ENCODE data around the gene SPTBN2. TPM values are rescaled to one million over a fixed set of nuclear protein-coding genes. Genes with fewer than 3 reads are reported as not detected.
A peak's percentile ranks its signal among the peaks of the same experiment; 100 is the strongest.

The SPTBN2 gene
- polyA plus RNA-seq, 2 of the 4 experiments (the other 2 are of a cell fraction) = 4.4 to 9.9 TPM

DNA sequence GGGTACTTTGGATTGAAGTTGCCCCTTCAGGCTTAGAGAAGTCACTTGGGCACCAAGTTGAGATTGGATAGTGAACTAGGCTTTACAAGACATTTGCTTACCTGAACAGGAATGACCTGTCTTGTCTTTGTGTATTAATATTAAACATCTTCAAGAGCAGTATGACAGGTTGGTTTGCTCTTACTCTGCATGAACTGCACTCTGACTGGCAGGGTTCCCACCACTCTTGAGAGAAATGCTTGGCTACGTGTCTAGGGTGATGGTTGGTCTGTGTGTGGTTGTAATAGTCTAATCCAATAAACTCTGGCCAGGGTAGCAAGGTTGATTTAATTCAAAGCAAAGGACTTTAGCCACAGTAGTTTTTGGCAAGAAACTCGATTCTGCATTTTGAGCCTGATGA, 20.1 kb upstream of the SPTBN2 start:
- 81% methylated on average over 2 of the region's 2 CpGs for WGBS (ENCODE audit: missing lambda C conversion rate)
- ChIA-PET CTCF (interaction anchor here (1.5 kb wide), 1 partner anchor 363 kb away, joined by 3 read pairs; no protein-coding TSS in a partner anchor), POLR2A (no interaction called here)
- ATAC-seq = no peak
- TF ChIP-seq FOXS1 (CRISPR knock-in tag; IDR thresholded peaks at IDR 0.05) = no peak
- no peak for TF ChIP-seq TP53 (CRISPR knock-in tag; IDR thresholded peaks at IDR 0.05)
- Histone ChIP-seq H3K4me1 (peaks cover 19% of the 10 kb centered on the region), H3K27ac (no peak overlapping the region), H3K9me3 (no peaks in the 10 kb centered on the region), H3K4me2 (no peak overlapping the region), H3K4me3 (no peak overlapping the region)
- DNase-seq (ENCODE audit: low read depth in 1 of 2, low spot score in 1 of 2) = no peak
- FAIRE-seq = no peak

- H3K9me3 ChIP-seq = no peaks in the 10 kb centered on the region
- TF ChIP-seq MAZ (IDR thresholded peaks at IDR 0.05; ENCODE audit: borderline replicate concordance, low read depth, low read length) (no peak), TP53 (CRISPR knock-in tag; IDR thresholded peaks at IDR 0.05) (no peak), BCL3 (IDR thresholded peaks at IDR 0.05) (no peak), SREBF2 (IDR thresholded peaks at IDR 0.05) (no peak), MAX (IDR thresholded peaks at IDR 0.05) (no peak), HOXB5 (CRISPR knock-in tag; IDR thresholded peaks at IDR 0.05) (no peak), RCOR1 (IDR thresholded peaks at IDR 0.05; ENCODE audit: low read depth, low read length) (no peak), MAFK (IDR thresholded peaks at IDR 0.05; ENCODE audit: partially characterized antibody) (no peak), CBX8 (IDR thresholded peaks at IDR 0.05) (no peak), NPAS2 (CRISPR knock-in tag; IDR thresholded peaks at IDR 0.05; ENCODE audit: borderline replicate concordance) (no peak), EHF (CRISPR knock-in tag; IDR thresholded peaks at IDR 0.05) (no peak), HOXA7 (CRISPR knock-in tag; IDR thresholded peaks at IDR 0.05) (no peak), GATA3 (IDR thresholded peaks at IDR 0.05; ENCODE audit: borderline replicate concordance) (no peak), HMGXB4 (CRISPR knock-in tag; IDR thresholded peaks at IDR 0.05; ENCODE audit: borderline replicate concordance) (no peak), RAD21 (conservative IDR thresholded peaks at IDR 0.05 in 1 of 2, IDR thresholded peaks at IDR 0.05 in 1 of 2) (no peak), ZSCAN20 (CRISPR knock-in tag; IDR thresholded peaks at IDR 0.05) (no peak), POLR2A (IDR thresholded peaks at IDR 0.05; ENCODE audit: low read length) (no peak), SMC3 (IDR thresholded peaks at IDR 0.05) (no peak)
- ChIA-PET CTCF (interaction anchor here (1.1 to 1.3 kb wide), 2 partner anchors 54 to 86 kb away, joined by 3 to 6 read pairs; no protein-coding TSS in a partner anchor), POLR2A (no interaction called here)
- 91% methylated on average over 7 of the region's 7 CpGs for WGBS (ENCODE audit: missing lambda C conversion rate)
- H3K4me1 ChIP-seq = peaks cover 33% of the 10 kb centered on the region
- no peak for DNase-seq (ENCODE audit: low read depth in 1 of 2, low spot score in 1 of 2)
- FAIRE-seq = no peak
- H3K4me2 ChIP-seq = no peak overlapping the region
- no peak for ATAC-seq
- no peak overlapping the region for H3K4me3 ChIP-seq
- no peak overlapping the region for H3K27ac ChIP-seq
These were observed 18.5 kb upstream of the SPTBN2 start for GRCh38 chr11:66747480-66747879.

DNA sequence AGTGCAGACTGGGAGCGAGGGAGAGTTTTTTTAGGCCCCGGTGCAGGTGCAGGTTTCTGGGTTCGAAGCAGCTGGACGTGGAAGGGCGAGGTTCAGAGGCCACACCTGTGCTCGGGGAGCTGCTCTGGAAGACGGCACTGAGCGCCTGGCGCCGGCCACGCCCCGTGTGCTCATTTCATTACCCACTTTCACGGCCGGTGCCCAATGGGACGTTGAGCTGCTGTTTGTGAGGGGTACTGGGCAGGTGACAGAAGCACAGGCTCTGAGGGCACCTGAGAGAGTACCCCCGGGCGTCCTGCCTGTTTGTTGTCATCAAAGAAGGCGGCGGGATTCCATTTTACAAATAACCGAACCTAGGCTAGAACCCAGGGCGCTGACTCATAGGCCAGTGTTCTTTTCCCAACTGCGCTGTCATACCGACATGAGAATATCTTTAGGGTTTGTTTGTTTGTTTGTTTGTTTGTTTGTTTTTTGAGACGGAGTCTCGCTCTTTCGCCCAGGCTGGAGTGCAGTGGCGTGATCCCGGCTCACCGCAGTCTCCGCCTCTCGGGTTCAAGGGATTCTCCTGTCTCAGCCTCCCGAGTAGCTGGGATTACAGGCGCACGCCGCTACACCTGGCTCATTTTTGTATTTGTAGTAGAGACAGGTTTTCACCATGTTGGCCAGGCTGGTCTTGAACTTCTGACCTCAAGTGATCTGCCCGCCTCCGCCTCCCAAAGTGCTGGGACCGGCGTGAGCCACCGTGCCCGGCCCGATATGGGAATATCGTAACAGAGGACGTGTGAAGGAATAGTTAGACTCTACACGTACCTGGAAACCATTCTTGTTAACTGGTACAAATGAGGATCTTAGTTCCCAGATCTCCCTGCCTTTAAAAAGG, 16.6 kb upstream of the SPTBN2 start:
- no peaks in the 10 kb centered on the region for H3K9me3 ChIP-seq
- peak overlapping the region; percentile 87 for H3K4me2 ChIP-seq
- CTCF ChIA-PET = no interaction called here
- peak; percentile 51 to 58 for DNase-seq (ENCODE audit: low read depth in 1 of 2, low spot score in 1 of 2)
- H3K4me3 ChIP-seq = peak overlapping the region; percentile 98
- WGBS (ENCODE audit: missing lambda C conversion rate) = 52% methylated on average over 38 of the region's 45 CpGs
- peak; percentile 66 to 68 for ATAC-seq
- POLR2A ChIA-PET = interaction anchor here (0.6 kb wide), 1 partner anchor 107 kb away, joined by 5 read pairs; the partner anchor contains the start of gene RBM4
- H3K4me1 ChIP-seq = peaks cover 33% of the 10 kb centered on the region
- no peak for TF ChIP-seq FOSL2 (IDR thresholded peaks at IDR 0.05)
- TF ChIP-seq FOSL2 (CRISPR knock-in tag; IDR thresholded peaks at IDR 0.05) = peak; percentile 44; the same call in 1 of the 2 replicates
- TF ChIP-seq BHLHE40 (IDR thresholded peaks at IDR 0.05; ENCODE audit: low read depth, low read length) = no peak
- H3K27ac ChIP-seq = peak overlapping the region; percentile 93 to 98
- no peak for FAIRE-seq
